ENCODE data around the gene USP6NL. TPM values are rescaled to one million over a fixed set of nuclear protein-coding genes. Genes with fewer than 3 reads are reported as not detected.

The USP6NL gene
- total and polyA plus RNA-seq, 2 of the 8 experiments (the other 6 are each of a cell fraction or from before 2014, with no cell fraction given), result 10.9 to 28.8 TPM

DNA sequence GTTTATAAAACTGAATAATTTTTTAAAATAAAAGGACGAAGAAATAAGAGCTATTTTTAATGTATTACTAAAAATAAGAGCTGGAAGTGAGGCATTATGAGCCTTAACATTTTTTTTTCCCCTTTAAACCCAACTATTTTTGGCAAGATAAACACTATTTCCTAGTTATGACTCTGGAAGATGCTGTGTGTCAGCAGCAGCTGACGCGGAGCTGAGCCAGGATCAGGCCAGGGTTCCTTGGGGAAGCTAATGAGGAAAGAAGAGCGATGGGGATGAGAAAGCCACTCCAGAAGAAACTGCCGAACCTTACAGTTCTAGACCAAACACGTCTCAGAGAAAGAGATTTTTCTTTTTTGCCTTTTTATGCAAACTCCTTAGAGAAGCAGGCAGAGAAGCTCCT lies 85.9 kb downstream of the USP6NL start:
- Histone ChIP-seq H2BK15ac (ENCODE audit: low read length) (no peak overlapping the region), H3K9me3 (ENCODE audit: insufficient read depth in 2 of 2, low read depth in 1 of 2, low read length in 1 of 2) (no peaks in the 10 kb centered on the region), H3K79me1 (ENCODE audit: low read depth, low read length) (peaks cover 2% of the 10 kb centered on the region; the same call in 1 of the 2 replicates), H3K56ac (replicated peaks; ENCODE audit: insufficient read length, low read depth, low read length) (no peak overlapping the region), H3K79me2 (ENCODE audit: control insufficient read depth in 1 of 2, insufficient read depth in 2 of 2, low read length in 2 of 2) (peaks cover 0 to 22% of the 10 kb centered on the region in 2 experiments; a peak in 2 of 4 replicates), H4K5ac (ENCODE audit: insufficient read length, low read depth, low read length) (no peak overlapping the region), H2BK5ac (ENCODE audit: low read depth, low read length) (no peak overlapping the region; the same call in 1 of the 2 replicates), H3K23me2 (ENCODE audit: low read depth, low read length) (no peaks in the 10 kb centered on the region), H3K27ac (ENCODE audit: low read depth, low read length) (no peak overlapping the region), H3K4me3 (ENCODE audit: extremely low read depth in 1 of 4, insufficient read depth in 2 of 4, low read depth in 3 of 4, low read length in 4 of 4) (no peak overlapping the region), H2AK5ac (ENCODE audit: low read depth, low read length) (no peak overlapping the region), H3K27me3 (replicated peaks in 1 of 4; ENCODE audit: control insufficient read depth in 3 of 4, extremely low read depth in 1 of 4, insufficient read depth in 3 of 4, low read length in 3 of 4) (no peaks in the 10 kb centered on the region), H3K23ac (ENCODE audit: insufficient read length) (no peak overlapping the region), H3K36me3 (ENCODE audit: control insufficient read depth in 2 of 4, insufficient read depth in 4 of 4, low read length in 3 of 4) (peaks cover 0 to 3% (median 0%) of the 10 kb centered on the region in 4 experiments; a peak in 2 of 8 replicates), H4K20me1 (replicated peaks in 1 of 2; ENCODE audit: control insufficient read depth in 1 of 2, insufficient read depth in 2 of 2, low read length in 2 of 2) (peaks cover 0 to 2% of the 10 kb centered on the region in 2 experiments), H4K91ac (replicated peaks; ENCODE audit: insufficient read length, low read length) (no peak overlapping the region), H3K4me2 (ENCODE audit: insufficient read depth in 1 of 2, low read depth in 2 of 2, low read length in 2 of 2) (no peak overlapping the region), H3K4me1 (replicated peaks in 1 of 4; ENCODE audit: control insufficient read depth in 3 of 4, insufficient read depth in 4 of 4, low read length in 3 of 4) (peaks cover 0 to 3% (median under 1%) of the 10 kb centered on the region in 4 experiments; a peak in 1 of 7 replicates), H3K14ac (ENCODE audit: insufficient read length) (no peak overlapping the region), H2BK120ac (replicated peaks; ENCODE audit: low read depth, low read length) (no peak overlapping the region), H2BK20ac (ENCODE audit: low read length) (no peak overlapping the region), H4K8ac (ENCODE audit: extremely low read depth, insufficient read depth, low read length) (no peak overlapping the region), H2BK12ac (ENCODE audit: low read depth, low read length) (no peak overlapping the region), H2AFZ (ENCODE audit: low read length) (no peak overlapping the region), H3K9ac (replicated peaks in 1 of 4; ENCODE audit: extremely low read depth in 1 of 4, low read depth in 3 of 4, low read length in 3 of 4) (no peak overlapping the region), H3K4ac (replicated peaks; ENCODE audit: insufficient read length, low read depth, low read length) (no peak overlapping the region), H3K18ac (ENCODE audit: extremely low read depth, low read length) (no peak overlapping the region)
- 92% methylated on average over 6 of the region's 6 CpGs; no CpG with 5 or more reads in 1 of the 2 experiments for WGBS, 2 experiments (ENCODE audit: extremely low coverage in 1 of 2, insufficient coverage in 1 of 2, insufficient read length in 1 of 2, insufficient replicate concordance in 2 of 2, low coverage in 1 of 2, low lambda C conversion rate in 2 of 2, missing lambda C conversion rate in 1 of 2)
- DNase-seq (ENCODE audit: low read depth in 1 of 2, low spot score in 2 of 2), result no peak
- CTCF ChIA-PET (ENCODE audit: partially characterized antibody), result interaction anchor here (0.6 to 1.3 kb wide), 2 partner anchors 186 to 233 kb away, joined by 3 to 6 read pairs; no protein-coding TSS in a partner anchor
- no peak for FAIRE-seq
- POLR2A ChIA-PET (ENCODE audit: partially characterized antibody), result no interaction called here
